ENCODE data around the gene PRXL2C.
"Not testable (repeated sequence)": the region's sequence is repeated elsewhere in the genome, so short reads cannot be mapped to it uniquely, and the experiment has no call there.

PRXL2C gene

GRCh38 chr9:96655198-96655851, at the start of gene PRXL2C:
Gene PRXL2C (minus strand): TSS chr9:96655317. CDS start chr9:96655281, 36 bp downstream.
- peak; percentile 75 for DNase-seq (ENCODE audit: low read depth)
- peak within 1 kb of the TSS; percentile 58 for H3K4me3 ChIP-seq (ENCODE audit: low read length)
- no peak for TF ChIP-seq CTCF (IDR thresholded peaks at IDR 0.05; ENCODE audit: insufficient read depth, low read depth, low read length, missing control alignments)

GRCh38 chr9:96700721-96701375, 45.7 kb upstream of the PRXL2C start:
- not testable (repeated sequence) for DNase-seq (ENCODE audit: low read depth); H3K4me3 ChIP-seq (ENCODE audit: low read length)

- no peak for TF ChIP-seq CTCF (IDR thresholded peaks at IDR 0.05; ENCODE audit: insufficient read depth, low read depth, low read length, missing control alignments)
- peak; percentile 17 for DNase-seq (ENCODE audit: low read depth)
Measured at GRCh38 chr9:96691326-96691725, 36.2 kb upstream of the PRXL2C start.

GRCh38 chr9:96688745-96689464, 33.8 kb upstream of the PRXL2C start:
- TF ChIP-seq CTCF (IDR thresholded peaks at IDR 0.05; ENCODE audit: insufficient read depth, low read depth, low read length, missing control alignments), result no peak
- no peak overlapping the region for H3K4me3 ChIP-seq (ENCODE audit: low read length)
- no peak for DNase-seq (ENCODE audit: low read depth)

More at GRCh38 chr9:96691326-96691725, 36.2 kb upstream of the PRXL2C start:
- no peak overlapping the region for H3K4me3 ChIP-seq (ENCODE audit: low read length)

GRCh38 chr9:96688187-96688586, 33.1 kb upstream of the PRXL2C start:
- no peak overlapping the region for H3K4me3 ChIP-seq (ENCODE audit: low read length)
- no peak for TF ChIP-seq CTCF (IDR thresholded peaks at IDR 0.05; ENCODE audit: insufficient read depth, low read depth, low read length, missing control alignments)
- DNase-seq (ENCODE audit: low read depth), result no peak

- TF ChIP-seq CTCF (IDR thresholded peaks at IDR 0.05; ENCODE audit: insufficient read depth, low read depth, low read length, missing control alignments), result peak; percentile 48
- H3K4me3 ChIP-seq (ENCODE audit: low read length), result peak overlapping the region; percentile 52
- peak; percentile 74 for DNase-seq (ENCODE audit: low read depth)
Measured at GRCh38 chr9:96686638-96687335, 31.7 kb upstream of the PRXL2C start.
